GM21786 (cell line): ENCODE measurements around the gene SLC22A14.
"Not testable (repeated sequence)": the region's sequence is repeated elsewhere in the genome, so short reads cannot be mapped to it uniquely, and the experiment has no call there.

Source experiments
- ATAC-seq: cut with Tn5 transposase; IDR thresholded peaks from one replicate; pipeline ENCODE4 v1.9.1; 2021; ENCODE audit not compliant: unreplicated experiment

Gene SLC22A14

DNA sequence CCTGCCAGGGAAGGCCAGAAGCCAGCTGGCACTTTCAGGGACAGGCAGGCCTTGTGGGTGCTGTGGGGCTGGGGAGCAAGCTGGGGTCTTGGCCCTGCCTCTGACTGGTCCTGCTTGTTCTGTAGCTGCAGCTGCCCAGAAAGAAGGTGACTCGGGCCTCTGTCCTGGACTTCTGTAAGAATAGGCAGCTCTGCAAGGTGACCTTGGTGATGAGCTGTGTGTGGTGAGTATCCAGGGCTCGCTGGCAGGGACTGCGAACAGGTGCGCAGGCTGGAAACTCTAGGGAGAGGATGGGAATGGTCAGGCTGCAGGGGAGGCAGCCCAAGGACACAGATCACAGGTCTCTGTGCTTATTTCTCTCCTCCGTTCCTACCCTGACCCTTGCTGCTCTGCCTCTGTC is 31.2 kb downstream of the SLC22A14 start:
- no peak for ATAC-seq

DNA sequence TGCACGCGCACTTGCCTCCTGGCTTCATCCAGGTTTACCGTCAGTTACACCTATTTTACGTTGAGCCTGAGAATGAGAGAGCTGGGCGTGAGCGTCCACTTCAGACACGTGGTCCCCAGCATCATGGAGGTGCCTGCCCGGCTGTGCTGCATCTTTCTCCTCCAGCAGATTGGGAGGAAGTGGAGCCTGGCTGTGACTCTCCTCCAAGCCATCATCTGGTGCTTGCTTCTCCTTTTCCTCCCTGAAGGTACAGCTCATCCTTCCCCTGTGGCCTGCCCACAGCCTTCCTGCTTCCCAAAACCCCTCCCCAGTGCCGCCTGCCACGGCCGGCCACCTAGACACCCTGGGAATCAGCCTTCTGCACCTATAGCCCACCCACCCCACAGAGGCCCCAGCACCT is 31.6 kb downstream of the SLC22A14 start:
- ATAC-seq: no peak

DNA sequence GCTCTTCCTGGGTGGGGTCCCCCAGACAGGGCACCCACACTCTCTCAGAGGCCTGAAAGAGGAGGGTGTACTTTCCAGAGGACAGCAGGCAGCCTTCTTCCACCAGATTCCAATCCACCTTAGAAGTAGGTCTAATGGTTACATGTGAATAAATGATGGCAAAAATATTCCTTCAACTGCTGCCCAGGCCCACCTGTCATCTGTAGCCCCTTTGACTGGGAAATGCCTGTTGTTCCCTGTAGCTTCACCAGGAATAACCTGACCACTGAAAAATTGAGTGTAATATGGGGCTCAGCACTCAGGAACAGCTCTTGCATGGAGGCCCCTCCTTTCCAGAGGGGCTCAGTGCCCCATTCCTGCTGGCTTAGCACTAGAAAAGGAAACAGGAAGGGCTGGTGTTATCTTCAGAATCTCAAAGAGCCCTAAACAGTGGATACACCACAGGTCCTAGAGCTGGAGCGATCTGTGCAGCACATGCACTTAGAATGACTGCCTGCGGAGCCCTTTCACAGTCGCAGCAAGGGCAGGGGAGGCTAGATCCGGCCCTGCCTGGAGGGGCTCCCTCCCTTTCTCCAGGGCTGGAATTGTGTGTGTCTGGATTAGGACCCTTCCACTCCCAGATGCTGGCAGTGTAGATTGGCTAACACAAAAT is 32.1 kb downstream of the SLC22A14 start:
- ATAC-seq: no peak

DNA sequence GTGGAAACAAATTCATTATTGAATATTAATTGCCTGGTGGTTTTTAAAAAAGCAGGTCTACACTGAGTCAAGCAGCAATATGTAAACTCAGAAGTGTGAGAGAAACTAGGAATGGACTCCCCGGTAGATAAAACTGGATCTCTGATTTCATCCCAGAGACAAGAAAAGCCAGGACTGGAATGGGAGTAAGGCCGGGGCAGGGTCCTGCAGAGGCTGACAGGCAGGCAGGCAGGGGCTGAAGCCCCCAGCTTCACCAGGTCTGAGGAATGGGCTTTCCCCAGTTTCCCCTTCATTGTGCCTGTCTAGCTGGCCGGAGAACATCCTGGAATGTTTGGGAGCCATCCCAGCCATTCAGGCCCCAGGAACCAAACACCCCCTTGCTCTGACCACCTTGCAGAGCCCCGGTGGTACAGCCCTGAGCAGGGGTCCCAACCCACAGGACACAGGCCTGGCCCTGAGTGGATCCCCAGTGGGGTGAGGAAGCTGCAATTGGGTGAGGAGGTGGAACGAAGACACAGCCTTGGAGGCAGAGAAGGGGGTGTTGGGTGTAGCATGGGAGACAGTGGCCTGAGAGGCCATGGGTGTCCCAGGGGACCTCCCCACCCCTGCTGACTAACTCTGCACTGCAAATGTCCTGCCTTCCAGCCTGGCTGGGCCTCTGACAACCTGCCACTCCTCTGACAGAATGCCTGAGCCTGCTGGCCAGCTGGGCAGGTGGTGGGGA is 32.8 kb downstream of the SLC22A14 start:
- ATAC-seq: no peak

DNA sequence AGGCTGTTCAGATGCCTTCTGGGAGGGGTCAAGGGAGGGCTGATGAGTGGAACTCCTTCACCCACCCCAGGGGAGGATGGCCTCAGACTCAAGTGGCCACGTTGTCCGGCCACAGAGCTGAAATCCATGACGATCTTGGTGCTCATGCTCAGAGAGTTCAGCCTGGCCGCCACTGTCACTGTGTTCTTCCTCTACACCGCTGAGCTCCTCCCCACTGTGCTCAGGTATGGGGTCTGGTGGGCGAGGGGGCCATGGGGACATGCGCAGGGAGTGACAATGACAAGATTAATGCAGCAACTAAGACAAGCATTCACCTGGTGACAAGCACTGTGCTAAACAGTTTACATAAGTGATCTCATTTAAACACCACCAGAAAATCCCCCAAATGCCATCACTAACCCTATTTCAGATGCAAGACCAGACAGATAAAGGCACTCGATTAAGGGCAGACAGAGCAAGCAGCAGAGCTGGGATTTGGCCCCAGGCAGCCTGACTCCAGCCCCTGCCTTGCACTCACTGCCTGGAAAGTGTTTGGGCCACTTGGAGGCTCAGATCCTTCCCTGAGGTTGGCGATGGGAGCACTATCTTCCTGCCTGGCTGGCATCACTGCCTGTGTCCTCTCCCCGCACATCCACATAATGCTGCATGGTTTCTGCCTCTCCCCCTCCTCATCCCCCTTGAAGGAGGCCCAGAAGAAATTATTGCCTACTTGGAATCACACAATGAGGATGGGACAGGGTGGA is 33.6 kb downstream of the SLC22A14 start:
- ATAC-seq: no peak

DNA sequence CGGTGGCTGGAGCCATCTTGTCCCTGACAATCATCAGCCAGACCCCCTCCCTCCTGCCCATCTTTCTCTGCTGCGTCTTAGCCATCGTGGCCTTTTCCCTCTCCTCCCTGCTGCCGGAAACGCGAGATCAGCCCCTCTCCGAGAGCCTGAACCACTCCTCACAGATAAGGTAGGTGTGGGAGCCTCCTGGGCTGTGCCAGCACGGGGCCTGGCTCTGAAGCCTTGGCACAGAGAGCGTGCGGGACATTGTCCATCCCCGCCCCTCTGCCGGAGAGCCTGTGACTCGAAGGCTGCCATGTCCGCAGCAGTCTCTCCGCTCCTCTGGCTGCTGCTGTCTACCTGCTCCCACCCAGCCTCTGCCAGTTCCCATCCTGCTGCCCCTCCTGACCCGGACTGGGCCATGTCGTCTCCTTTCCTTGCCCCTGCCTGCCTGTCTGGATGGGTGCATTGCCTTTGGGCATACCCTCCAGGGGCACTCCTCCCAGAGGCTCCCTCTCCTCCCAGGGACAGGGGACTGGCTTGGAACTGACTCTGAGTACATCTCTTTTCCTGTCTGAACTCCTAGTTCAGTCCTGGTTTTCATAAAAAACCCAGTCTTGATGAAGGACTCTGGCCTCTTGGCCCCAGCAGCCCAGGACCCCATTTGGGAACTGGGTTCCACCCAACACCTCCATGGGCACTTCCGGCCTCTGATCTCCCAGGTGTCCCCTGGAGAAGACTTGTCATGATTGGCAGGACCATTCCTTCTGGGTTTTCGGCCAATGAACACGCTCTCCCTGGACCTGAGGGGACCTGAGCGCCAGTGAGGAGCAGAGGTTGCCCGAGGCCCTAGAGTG is 34.5 kb downstream of the SLC22A14 start:
- ATAC-seq: no peak

DNA sequence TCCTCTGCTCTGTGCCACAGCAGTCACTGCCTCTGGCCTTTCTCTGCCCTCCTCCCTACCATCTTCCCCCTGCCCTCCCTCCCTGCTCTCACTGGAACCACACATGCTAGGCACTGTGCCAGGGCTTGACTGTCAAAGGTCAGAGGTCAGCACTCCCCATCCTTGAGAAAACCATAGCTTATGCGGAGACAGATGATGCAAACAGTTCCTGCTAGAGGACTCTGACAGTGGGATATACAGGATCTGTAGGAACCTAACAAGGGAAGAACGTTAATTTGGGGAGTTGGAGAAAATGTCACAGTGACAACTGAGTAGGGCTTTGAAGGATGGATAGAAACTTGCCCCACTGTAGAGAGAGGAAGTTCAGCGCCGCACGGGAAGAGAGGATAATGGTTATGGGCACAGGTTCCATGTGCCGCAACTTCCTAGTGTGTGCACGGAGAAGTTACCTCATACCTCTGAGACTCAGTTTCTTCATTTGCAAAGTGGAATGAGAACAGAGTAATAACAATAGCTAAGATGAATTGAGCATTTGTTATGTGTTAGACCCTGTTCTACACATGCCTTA is 35.2 kb downstream of the SLC22A14 start:
- ATAC-seq: no peak

DNA sequence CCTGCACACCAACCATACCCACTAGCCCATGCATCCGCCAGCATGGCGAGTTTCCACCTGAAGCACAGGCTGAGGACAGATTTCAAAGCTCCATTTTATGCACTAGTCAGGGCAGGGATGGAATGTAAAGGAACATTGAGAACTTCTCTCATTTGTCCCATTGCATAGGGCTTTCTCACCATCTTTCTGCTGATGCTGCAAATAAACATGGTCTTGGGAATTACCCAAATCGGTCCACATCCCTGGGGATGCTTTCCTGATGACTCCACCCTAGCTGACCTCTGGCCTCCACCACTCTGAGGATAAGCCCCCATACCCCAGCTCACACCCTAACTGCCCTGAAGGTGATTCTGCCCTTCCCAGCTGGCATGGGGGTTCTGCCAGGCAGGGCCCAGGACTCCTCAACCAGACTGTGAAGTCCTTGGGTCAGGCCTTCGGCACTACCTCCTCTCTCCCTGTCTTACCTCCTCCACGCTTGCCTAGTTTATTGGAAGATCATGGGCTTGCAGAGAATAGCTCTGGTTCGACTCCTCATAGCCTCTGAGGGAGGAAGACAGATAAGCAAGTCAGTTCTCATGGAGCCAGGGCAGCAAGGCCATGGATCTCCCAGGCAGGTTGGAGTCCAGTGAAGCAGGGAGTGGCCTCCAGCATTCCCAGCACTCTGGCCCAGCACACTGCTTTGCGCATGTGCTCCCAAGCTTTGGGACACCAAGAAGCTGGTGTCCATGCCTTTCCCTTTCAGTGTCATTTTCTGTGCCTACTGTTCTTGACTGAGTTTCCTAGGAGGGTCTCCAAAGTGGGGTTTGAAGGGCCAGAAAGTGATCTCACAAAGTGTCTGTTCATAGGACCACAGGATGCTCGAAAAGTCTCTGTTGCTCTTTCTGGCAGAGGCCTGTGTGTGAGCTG is 36.9 kb downstream of the SLC22A14 start:
- no peak for ATAC-seq

DNA sequence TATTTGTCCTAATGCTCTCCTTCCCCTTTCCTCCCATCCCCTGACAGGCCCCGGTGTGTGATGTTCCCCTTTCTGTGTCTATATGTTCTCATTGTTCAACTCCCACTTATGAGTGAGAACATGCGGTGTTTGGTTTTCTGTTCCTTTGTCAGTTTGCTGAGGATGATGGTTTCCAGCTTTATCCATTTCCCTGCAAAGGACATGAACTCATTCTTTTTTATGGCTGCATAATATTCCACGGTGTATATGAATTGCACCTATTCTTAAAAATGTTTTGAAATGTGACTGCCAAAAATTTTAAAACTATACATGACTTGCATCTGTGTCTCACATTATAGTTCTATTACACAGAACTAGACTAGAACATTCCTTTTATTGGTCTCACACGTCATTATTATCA is 38.5 kb downstream of the SLC22A14 start:
- ATAC-seq: not testable (repeated sequence)

DNA sequence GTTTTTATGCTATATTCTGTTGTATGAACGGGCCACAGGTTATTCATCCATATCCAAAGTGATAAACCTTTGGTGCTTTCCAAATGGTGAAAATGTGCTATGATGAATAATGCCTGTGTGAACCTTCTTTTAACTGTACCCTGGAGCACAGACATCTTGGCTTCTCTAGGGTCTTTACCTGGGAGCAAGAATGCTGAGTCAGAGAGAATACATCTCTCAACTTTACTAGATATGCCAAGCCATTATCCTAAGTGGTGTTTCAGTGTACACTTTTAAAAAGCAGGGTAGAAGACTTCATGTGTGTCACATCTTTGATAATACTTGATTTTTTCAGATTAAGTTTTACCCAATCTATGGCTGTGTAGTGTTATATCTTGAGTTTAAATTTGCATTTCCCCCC is 41.0 kb downstream of the SLC22A14 start:
- ATAC-seq: no peak

DNA sequence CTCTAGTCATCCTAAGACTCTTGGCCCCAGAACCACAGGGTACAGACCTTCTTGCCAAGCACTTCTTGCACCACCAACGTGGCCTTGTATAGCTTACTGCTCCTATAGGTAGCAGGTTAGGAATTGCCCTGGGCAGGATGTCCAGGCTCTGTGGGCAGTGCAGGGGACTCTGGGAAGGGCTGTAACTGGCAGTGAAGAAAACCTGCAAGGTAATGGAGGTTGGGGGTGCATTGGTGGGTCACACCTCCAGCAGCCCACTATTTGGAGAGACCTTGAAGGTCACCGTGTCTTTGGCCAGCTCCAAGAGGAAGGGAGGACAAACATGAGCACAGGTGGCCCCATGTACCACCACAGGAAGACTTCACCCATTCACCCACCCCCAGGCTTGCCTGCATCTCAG is 43.2 kb downstream of the SLC22A14 start:
- ATAC-seq: no peak

DNA sequence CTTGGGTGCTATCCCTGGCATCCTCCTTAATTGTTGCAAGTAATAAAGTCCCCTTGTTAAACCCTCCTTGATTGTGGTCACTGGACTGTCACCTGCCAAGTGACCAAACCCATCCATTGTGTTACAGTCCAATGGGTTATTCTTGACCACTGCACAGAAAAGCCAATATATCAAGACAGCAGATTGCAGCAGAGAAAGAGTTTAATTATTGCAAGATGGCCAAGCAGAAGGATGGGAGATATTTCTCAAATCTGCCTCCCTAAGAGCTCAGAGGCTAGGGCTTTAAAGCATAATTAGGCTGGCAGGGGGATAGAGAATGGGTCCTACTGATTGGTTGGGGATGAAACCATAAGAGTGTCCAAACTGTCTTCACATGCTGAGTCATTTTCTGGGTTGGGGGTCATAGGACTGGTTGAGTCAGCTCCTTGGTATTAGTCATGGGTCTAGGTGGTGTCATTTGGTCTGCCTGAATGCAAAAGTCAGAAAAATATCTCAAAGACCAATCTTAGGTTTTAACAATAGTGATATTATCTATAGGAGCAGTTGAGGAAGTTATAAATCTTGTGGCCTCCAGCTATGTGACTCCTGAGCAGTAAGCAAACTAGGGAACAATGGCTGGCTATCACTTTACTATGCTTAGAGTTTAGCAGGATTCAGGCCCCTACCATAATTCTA is 45.4 kb downstream of the SLC22A14 start:
- ATAC-seq: no peak

DNA sequence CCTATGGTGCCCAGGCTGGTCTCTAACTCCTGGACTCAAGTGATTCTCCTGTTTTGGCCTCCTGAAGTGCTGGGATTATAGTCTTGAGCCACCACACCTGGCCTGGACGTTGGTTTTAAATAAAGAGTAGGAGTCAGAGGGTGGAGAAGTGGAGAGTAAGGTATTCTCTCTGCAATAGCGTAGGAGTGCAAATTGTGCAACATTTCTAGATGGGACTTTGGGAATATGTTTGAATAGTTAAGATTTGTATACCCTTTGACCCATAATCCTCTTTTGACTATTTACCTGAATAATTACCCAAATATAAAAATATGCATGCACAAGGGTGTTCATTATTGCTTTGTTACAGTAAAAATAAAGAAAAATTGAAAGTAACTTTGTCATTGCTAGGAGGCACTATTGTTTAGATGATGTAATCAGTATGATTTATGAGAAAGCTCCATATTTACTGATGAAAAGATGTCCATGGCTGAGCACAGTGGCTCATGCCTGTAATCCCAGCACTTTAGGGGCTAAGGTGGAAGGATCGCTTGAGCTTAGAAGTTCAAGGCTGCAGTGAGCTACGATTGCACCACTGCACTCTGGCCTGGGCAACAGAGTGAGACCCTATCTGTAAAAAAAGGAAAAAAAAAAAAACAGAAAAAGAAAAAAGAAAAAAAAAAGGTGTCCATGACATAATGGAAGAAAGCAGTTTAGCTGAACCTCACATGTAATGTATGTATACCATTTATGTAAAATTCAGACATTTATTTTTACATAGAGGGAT is 49.3 kb downstream of the SLC22A14 start:
- ATAC-seq: no peak

DNA sequence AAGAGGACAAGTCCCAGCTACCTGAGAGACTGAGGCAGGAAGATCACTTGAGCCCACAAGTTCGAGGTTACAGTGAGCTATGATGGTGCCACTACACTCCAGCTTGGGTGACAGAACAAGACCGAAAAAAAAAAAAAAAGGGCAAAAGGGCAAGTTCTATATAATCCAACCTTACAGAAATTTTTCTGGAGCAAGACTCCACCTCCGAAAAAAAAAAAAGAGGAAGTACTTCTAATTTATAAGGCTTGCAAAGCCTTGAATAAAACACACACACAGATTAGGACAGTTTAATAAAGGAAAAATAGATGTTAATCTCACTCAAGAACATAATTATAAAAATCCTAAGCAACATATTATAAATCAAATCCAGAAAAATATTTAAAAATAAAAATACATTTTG is 50.1 kb downstream of the SLC22A14 start:
- no peak for ATAC-seq

DNA sequence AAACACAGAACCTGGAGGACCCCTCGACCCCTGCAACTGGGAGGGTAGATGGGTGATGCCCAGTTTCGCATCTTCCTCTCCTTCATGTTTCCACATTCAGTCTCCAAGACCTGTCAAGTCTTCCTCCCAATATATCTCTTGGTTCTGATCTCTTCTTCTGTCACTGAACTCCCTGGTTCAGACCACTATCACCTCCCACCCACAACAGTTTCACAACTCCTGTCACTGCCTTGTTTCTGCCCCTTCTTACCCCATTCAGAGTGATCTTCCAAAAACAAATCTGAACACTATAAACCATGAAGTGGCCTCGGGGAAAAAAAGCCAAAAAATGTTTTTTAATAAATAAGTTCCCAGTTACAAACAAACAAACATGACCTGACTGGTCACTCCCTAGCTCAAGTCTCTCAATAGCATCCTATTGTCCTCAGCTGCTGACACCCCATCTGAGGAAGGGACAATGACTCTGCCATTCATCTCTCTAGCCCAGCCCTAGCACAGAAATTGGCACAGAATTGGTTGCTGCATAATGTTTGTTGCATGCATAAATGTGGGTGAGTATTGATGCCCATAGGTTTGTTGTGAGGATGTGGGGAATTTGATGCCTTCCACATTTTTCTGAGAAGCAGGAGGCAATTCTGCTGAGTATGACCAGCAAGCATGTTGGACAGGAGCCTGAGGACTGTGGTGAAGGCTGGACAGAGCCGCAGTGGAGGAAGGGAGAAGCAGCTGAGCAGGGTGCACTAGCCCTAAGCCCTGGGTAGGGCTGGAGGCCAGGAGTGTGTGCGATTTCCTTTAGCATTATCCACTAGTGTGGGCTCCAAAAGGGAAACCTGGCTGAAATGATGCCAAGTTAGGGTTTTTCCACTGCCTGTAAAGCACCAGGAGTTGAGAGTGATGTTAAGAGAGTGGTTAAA is 52.3 kb downstream of the SLC22A14 start:
- ATAC-seq: no peak

DNA sequence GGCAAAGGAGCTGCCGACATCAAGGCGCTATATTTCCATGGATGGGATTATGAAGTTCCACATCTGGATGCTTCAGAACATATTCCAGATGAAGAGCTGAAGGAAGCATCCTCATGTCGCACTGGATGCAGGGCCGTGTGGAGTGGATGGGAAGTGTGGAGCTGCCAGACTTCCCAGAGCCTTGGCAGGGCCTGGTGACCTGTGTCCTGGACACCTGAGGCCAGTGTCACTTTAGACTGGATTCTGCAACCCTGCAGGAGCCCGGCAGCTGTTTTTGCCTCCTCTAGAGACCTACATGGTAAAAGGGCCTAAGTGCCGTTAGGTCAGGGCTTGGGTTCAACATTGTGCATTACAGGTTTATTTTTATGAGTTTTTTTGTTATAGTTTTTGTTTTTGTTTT is 53.2 kb downstream of the SLC22A14 start:
- no peak for ATAC-seq

DNA sequence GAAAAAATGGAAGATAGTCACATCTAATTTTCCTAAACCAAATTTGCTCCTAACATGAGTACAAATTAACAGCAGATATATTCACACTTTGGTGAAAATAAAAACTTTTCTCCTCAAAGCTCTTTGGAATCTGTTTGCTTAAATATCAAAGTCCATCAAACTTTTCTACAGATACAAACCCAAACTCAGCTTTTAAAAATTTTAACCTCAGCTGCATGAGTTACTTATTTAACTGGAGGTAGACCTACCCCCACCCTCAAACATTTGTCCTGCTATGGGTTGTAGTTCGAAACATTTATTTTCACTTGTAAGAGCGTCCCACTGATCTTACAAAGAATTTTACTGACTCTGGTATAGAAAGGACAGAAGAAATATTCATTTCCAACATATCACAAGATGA is 55.6 kb downstream of the SLC22A14 start:
- no peak for ATAC-seq
